GM18873 (cell line): ENCODE results near the gene DOK3.

Experiments
- ATAC-seq: cut with Tn5 transposase; IDR thresholded peaks from one replicate; pipeline ENCODE4 v1.9.1; 2021; ENCODE audit warnings: mild to moderate bottlenecking, moderate library complexity, moderate number of reproducible peaks; ENCODE audit not compliant: unreplicated experiment, low FRiP score

The DOK3 gene

DNA sequence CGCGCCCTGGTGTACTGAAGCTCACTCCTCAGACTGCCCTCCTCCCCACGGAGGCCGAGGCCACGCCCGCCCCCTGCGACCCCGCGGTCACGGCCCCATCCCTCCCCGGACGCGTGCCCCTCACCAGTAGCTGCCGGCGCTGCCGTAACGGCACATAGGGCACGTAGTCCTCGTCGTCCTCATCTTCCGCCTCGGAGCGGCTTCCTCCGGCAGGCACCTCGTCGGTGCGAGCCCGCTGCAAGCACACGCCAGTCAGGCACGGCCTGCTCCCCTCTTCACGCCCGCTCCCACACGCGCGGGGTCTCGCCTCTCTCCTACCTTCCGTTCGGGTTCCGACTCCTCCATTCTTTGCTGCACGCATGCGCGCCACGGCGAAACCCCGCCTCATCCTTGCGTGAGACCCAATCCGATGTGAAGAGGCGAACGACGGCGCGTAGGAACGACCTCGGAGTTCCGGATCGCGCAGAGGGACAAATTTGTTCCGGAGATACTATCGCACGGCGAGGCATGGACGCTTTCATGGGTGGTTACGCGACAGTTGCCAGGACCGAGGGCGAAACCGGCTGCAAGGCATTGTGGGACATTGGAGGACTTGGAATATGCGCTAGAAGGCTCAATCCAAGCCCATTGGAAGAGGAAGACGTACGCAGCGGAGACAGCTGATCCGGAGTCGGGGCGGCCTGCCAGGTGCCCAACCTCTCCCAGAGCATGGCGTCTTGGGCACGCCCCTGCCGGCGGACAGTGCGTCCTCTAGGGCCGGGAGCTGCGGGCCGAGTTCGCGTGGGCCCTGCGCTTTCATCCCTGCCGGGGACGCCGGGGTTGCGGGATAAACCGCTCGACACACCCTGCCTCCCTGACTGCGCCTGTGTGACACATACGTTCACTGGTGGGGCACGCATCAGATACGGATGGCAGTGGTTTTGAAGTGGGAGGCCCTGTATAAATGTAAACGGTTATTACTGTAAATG is 7.3 kb upstream of the DOK3 start, which contains the start of gene DDX41:
Gene DDX41 (minus strand): TSS at position 361 of the 968 bp plus-strand sequence. CDS start 16 bp downstream, at position 345.
- peak; percentile 73 for ATAC-seq

DNA sequence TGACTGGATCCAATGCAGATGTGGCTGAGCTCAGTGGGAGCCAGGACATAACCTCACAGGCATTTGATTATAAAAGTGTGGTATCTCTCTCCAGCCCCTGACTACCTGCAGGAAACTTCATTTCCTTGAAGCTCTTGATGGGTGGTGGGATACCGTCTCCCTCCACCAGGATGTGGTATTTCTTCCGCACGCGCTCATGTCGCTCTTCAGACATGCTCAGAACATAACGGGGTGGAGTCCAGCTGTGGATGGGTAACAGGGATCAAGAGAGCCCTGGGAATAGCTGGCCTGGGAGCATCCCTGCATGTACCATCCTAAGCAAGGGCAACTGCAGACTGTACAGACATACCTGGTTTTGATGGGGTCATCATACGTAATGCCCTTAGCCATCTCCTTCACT is 6.0 kb upstream of the DOK3 start:
- ATAC-seq = no peak

DNA sequence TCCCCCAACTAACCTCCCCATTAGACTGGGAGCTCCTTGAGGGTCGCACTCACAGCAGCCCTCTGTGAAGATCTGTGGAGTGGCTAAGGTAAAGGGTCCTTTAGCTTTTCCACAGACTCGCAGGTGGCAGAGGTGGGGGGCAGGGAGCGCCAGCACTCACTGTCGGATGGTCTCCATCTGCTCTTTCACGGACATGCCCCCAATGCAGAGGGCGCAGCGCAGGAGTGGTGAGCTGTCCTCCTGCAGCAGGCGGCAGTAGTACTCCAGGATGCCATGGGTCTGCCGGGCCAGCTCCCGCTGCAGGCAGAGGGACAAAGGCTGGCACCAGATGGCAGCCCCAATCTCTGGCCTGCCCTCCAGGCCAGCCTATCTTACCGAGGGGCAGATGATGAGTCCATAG is 4.9 kb upstream of the DOK3 start:
- no peak for ATAC-seq

DNA sequence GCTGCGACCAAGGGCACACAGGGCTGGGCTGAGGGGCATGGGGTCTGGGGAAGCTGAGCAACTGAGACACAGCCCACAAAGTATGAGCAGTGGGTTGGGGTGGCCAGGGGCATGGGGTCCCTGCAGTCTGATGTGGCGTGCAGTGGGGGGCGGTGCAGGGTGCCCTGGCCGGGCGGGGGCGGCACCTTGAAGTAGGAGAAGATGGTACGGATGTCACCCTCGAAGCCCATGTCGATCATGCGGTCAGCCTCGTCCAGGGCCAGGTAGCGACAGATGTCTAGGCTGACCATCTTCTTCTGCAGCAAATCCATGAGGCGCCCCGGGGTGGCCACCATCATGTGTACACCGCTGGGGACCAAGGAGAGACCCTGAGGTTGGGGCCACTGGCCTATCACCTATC is 3.9 kb upstream of the DOK3 start:
- no peak for ATAC-seq

DNA sequence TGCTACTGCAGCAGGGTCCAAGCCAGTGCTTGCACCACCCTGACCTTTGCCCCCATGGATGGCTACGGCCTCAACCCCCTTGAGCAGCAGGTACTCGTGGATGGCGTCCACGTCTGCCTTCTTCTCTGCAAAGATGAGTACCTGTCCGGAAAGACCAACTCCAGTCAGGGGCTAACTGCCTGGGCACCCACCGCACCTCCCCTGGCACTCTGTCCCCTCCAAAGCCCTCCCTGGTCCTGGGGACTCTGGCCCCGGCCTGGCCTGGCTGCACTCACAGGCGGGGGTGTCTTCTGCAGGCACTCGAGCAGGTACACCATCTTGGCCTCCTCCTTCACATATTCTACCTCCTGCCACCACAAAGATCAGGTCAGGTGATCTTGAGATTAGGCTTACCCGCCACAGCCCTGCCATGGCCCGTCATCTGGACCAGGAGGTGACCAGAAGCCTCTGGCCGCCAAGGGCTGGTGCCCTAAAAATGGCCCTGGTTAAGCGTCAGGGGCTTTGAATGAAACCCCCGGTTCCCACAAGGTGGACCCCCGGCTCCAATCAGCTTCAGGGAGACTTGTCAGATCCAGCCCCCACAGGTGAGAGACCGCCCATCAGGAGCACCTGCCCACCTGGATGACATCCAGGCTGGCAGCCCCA is 3.2 kb upstream of the DOK3 start:
- ATAC-seq = no peak

DNA sequence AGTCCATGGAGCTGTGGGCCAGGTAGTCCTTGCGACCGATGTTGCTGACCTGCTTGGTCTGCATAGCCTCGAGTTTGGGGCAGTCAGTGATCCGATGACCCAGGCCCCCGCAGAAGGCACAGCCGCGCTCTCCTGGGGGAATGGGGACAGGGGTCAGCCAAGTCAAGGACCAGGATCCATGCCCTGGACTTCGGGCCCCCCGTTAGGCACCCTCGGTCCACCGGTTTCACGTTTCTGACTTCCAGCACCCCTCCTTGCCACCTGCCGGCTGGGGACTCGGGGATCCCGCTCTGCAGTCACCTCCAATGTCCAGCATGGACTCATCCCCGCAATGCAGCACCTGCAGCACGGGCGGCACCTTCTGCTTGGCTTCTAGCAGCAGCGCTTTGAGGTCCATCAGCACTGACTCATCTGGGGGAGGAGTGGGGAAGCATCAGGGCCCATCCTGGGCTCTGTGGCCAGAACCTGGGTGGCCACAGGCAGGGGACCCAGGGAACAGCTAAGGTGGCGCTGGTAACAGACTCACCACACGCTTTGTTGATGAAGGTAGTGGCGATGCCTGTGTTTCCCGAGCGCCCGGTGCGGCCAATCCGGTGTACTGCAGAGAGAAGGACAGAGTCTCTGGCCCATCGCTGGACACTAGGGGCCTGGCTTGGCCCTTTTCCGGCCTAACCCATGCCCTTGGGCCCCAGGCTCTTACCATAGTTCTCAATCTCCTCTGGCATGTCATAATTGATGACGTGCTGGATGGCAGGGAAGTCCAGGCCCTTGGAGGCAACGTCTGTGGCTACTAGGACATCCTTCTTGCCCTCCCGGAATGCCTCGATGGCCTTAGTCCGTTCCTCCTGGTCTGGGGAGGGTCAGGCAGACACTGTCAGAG is 2.4 kb upstream of the DOK3 start:
- no peak for ATAC-seq

DNA sequence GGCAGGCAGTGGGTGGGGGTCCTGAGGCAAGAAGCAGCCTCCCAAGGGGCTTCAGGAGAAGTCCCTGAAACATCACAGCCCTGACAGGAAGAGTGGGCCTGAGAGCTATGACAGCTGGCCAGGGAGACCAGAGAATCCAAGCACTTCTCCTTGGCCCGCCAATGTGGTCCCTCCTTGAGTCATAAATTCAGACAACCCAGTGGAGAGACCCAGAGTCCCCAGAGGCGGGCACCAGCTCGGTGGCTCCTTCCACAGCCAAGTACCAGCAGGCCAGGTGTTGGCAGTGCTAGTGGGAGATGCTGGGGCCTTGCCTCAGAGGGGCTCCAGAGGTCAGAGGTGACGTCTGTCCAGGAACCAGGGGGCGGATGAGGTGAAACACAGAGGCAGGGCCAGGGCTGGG is 1.6 kb upstream of the DOK3 start:
- ATAC-seq = no peak

DNA sequence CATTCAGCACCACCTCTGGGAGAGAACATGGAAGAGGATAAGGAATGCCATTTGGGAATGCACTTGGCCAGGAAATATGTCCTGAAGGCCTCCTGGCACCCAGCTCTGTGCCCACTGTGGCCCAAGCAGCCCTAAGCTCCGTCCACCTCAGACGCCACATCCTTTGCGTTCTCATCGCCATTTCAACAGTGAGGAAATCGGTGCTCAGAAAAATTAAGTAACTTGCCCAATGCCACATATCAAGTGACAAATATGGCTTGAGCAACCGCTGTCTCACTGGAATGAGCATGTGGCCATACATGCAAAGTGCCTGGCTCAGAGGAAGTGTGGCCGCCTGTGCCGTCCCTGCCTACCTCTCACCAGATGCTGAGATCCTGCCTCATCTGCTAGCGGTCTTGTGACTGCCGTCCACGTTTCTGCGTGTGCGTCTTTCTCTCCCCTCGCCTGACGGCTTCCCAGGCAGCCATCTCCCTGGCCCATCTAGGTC is 984 bp upstream of the DOK3 start:
- peak; percentile 34 for ATAC-seq

DNA sequence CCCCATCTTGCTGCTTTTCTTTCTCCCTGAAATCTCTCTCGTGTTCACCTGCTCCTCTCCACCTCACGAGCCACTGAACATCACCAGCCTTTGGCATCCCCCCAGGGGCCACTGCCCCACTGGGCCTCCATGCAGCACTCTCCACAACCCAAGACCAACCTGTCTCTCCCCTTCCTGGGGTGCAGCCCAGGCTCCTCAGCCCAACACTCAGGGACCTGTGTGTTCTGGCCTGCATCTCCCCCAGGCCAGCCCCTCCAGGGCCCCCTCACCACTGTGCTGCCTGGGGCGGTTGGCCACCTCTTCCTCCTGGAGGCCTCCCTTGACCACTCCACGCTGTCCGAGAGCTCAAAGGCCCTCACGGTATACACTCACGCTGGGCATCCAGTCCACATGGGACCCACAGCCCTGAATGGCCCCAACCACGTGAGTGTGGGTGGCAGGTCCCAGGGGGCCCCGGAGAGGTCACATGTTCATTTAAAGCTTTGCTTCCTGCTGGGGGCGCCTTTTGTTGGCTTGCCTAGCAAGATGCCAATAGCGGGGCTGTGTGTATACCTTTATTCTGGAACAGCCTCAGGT is 453 bp upstream of the DOK3 start:
- ATAC-seq = peak; percentile 18

DNA sequence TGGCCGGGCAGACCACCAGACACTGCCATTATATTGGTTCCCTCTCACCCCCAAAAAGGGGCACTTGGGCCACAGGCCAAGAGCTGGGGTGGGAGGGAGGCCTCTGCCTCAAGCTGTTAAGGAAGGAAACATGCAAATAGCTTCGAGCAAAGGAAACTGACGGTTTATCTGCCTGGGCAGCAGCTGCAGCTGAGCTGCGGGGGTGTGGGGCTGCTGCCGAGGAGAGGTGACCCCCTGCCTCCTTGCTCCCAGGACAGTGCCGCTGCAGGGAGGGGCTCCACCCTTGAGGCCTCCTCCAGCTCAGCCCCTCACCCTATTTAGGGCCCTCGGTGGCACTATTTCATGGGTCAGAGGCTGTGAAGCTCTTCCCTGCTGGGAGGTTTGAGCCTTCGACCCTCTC is 789 bp downstream of the DOK3 start:
- peak; percentile 31 for ATAC-seq

DNA sequence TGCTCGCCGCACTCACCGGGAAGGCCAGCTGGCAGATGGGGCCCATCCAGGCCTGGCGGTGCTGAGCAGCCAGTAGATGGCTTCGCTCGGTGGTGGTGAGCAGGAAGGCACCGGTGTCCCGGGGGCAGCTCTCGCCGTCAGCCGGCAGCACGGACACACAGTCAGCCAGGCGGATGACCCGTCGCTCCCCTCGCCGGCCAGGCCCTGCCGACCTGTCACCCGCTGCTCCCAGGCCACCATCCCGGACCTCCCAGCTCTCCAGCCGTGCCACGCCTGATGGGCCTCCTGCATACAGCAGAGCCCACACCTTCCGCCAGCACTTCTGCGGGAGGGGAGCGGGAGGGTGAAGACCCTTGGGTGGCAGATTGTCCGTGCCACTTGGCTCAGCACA is 1.4 kb downstream of the DOK3 start:
- ATAC-seq = no peak

DNA sequence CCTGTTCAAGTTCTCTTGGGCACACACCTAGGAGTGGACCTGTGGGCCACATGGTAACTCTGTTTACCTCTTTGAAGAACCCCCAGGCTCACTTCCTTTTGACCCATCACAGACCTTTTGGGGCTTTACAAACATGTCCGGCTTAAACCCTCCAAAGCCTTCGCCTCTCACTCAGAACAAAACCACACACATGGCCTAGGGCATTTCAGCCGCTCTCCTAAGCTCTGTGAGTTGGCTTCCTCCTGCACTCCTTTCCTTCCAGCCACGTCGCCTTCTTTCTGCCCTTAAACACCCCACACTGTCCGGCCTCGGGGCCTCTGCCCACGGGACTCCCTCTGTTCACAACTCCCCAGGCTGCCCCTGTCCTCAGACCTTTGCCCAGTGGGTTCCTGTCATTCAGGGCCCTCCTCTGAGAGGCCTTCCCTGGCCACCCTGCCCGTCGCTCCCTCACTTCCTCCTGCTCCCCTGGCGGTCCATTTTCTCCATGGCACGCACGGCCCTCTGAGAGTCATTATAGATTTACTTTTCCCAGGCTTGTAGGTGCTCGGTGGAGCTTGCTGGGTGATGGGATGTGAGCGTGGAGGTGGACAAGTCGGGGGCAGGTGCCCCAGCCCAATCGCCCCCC is 1.9 kb downstream of the DOK3 start:
- no peak for ATAC-seq

DNA sequence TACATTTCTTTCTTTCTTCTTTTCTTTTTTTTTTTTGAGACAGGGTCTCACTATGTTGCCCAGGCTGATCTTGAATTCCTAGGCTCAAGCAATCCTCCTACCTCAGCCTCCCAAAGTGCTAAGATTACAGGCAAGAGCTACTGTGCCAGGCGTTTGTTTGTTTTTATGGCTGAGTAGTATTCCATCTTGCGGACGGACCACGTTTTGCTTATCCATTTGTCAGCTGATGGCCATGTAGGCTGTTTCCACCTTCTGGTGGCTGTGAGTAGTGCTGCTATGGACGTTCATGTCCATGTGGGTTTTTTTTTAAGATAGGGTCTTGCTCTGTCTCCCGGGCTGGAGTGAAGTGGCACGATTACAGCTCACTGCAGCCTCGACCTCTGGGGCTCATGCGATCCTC is 2.5 kb downstream of the DOK3 start:
- no peak for ATAC-seq

DNA sequence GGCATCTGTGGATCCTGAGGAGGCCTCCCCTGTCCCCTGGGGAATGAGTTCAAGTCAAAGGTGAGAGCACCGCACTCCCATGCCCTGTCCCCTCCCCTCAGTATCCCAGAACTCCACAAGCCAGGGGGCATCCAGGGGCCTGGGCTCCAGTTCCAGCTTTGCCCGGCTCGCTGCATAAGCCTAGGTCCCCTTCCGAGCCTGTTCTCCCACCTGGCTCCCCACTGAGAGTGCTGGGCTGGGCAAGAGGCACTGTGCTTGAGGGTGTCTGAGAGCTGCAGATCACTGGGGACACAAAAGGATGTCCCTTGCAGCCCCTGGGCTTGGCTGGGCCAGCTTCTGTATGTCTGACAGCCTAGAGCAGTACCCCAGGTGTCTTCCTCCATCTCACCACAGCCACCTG is 4.6 kb downstream of the DOK3 start:
- no peak for ATAC-seq

DNA sequence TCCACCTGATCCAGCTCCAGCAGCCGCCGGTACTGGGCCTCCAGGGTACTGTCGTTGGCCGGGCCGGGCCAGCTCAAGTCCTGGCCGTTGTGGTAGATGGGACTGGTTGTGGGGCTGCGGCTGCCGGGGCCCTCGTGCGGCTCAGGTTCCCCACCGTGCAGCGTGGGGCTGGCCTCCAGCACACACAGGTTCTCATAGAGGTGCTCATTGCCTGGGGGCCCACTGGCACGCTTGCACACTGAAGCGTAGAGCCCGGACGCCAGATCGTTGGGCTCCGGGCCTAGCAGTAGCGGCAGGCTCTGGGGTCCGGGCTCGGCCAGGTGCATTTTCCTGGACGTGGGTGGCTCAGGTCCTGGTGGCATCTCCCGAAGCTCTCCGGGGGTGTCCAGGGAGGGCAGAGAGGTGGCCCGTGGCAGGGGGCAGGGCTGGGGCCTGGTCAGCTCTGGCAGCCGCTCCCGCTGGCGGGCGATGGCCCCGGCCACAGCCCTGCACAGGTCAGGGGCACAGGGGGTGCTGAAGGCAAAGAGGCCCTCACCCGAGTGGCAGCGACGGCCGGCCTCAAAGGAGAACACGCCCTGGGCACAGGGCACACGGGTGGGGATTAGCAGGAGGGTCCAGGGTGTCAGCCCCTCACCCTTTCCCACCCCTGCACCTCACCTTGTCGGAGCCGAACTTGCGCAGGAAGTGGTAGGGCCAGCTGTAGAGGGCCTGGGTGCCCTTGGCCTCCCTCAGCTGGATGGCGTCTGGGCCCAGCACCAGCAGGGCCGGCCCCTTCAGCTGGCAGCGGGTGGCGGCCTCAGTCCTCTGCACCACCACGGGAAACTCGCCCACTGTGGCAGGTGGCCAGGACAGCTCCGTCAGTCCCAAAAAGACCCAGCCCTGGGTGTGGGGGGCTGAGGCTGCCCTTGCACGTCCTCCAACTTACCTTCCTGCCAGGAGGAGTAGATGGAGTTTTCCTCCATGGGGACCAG is 5.3 kb downstream of the DOK3 start:
- ATAC-seq = no peak

DNA sequence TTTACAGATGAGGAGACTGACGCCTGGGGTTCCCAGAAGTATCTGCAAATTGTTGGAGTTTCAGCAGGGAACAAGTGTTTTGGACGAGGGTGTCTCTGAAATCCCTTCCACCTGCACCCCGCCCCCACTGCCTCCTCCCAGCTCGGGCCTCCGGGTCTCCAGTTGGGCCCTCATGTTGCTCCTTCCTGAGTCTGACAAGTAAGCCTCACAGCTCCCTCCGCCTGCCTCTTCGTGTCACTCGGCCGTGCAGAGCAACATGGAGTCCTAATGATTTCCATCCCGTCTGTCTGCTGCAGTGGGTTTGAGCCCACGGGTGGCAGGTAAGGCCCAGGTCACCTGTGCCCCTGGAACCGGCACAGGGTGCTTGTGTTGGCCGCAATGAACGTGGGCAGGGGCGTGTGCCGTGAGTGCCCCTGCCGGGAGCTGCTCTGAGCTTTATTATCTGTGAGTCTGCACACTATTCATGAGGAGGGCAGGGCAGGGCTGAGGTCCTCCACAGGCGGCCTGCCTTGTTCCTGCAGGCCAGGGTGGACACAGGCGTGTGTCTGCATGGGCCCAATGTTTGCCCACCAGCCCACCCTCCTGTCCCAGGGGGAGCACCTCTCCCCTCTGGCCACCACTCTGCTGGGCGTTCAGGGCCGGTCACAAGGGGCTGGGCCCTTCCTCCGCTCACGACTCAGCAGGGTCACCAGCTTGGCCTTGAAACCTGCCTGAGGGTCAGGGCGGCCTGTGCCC is 6.1 kb downstream of the DOK3 start:
- ATAC-seq = no peak

DNA sequence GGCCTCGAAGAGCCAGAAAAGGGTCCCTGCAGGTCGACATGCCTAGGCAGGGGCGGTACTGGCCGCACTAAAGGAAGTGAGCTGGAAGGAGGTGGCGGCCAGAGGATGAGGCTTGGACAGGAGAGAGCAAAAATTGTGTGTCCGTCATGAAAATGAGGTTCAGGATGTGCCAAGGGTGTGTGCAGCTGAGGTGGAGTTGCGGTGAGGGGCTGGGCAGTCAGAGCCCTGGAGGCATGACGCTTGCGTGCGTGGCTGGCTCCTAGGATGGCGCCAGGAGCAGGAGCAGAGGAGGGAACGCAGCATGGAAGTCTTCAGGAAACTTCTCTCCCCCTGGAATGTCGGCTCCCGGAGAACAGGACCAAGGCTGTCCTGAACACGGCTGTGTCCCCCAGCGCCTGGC is 6.7 kb downstream of the DOK3 start:
- no peak for ATAC-seq
